GM19328 (cell line): ENCODE measurements around the gene KLHL14.

Experiments
- ATAC-seq: cut with Tn5 transposase; IDR thresholded peaks from one replicate; pipeline ENCODE4 v1.9.1; 2021; ENCODE audit warnings: mild to moderate bottlenecking, moderate library complexity; ENCODE audit not compliant: unreplicated experiment

The KLHL14 gene

GRCh38 chr18:32724071-32724749, 48.6 kb downstream of the KLHL14 start:
- no peak for ATAC-seq

- no peak for ATAC-seq
Measured at GRCh38 chr18:32722279-32722678, 50.5 kb downstream of the KLHL14 start.

GRCh38 chr18:32717126-32717525, 55.7 kb downstream of the KLHL14 start:
- no peak for ATAC-seq

DNA sequence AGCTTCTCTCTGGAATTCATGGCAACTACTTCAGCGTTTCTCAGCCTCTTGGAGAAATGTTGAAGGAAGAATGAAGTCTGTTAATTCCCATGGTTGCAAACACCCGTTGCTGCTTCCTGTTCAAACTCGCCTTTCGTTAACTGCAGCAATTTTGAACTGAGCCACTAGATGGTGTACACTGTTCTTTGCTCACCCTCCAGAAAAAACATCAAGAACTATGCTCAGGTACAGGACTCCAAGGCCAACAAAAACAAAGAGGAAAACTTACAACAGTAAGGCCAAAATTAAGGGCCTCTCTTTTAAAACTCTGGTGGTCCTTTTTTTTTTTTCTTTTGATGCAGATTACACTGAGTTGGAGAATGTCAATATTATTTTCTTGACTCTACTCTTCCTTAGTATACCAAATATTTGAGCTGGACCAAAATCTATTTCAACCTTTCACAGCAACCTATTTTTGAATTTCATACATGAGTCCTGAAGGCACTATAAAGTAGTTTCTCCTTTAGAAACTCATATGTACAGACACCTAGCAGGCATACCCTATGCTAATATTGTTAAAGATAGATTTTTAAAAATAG, 58.2 kb downstream of the KLHL14 start:
- peak; percentile 92 for ATAC-seq

DNA sequence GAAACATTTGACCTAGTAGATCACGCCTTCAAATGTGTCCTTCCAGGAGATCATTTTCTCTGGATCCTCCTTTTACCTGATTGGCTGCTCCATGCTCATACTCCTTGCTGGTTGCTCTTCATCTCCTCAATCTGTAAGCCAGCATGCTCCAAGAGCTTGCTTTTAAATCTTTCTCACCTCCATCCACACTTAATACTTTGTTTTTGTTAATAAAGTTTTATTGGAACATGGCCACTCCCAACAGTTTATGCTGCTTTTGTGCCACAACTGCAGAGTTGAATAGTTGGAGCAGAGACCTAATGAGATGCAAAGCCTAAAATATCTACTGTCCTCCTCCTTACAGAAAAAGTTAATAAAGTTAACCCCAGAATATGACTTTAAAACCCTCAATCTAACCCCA, 60.0 kb downstream of the KLHL14 start:
- no peak for ATAC-seq

GRCh38 chr18:32711862-32712261, 61.0 kb downstream of the KLHL14 start:
- ATAC-seq, result no peak

- ATAC-seq, result no peak
Measured at GRCh38 chr18:32707586-32707985, 65.2 kb downstream of the KLHL14 start.

DNA sequence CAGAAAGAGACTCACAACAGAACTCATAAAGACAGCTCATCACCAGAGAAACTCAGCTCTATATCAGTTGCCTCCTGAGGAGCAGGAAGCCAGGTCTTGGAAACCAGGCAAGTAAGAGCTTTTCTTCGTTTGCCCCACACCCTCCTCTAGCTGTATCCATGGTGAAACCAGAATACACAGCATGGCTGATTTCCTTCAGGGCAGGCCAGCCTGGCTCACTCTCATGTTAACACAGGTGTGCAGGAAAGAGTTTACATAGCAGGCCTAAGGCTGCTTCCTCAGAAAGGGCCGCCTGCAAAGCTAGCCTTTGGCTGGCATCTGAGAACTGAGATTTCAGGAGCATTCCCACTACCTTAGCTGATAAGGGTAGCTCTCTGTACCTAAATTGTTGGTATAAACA, 65.7 kb downstream of the KLHL14 start:
- ATAC-seq, result no peak

DNA sequence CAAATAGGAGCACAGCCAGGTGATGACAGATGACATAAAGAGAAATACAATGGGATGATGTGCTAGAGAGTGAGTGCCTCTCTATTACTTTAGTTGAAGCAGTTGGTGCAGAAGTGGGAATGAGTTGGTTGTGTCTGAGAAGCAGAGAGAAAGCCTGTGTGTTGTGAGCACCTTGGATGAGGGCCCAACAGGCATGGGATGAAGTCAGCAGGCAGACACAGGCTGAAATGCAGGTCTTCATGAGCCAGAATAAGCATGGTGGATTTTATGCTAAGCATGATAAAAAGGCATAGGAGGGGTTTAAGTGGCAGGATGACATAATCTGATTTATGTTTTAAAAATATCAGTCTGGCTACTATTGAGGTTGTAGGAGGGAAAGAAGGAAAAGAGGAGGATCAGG, 71.5 kb downstream of the KLHL14 start:
- ATAC-seq, result no peak

GRCh38 chr18:32698153-32698552, 74.7 kb downstream of the KLHL14 start:
- ATAC-seq, result no peak

DNA sequence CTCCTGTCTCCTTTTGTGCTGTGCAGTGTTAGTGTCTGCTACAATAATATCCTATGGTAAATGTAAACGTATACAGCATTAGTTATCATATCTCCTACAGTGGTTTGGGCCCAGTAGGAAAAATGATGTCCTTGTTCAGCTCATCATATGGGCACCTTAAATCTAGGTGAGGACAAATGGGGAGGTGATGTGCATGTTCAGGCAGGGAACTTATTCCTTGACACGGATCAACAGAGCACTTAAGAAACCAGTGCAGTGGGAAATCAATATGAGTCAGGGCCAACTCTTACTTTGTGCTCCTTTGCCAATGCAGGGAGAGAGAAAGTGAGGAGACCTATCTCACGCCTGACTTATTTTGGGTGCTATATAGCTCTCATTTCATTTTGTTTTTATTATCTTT, 76.4 kb downstream of the KLHL14 start:
- ATAC-seq, result no peak

- ATAC-seq, result no peak
Measured at GRCh38 chr18:32695534-32695933, 77.3 kb downstream of the KLHL14 start.

DNA sequence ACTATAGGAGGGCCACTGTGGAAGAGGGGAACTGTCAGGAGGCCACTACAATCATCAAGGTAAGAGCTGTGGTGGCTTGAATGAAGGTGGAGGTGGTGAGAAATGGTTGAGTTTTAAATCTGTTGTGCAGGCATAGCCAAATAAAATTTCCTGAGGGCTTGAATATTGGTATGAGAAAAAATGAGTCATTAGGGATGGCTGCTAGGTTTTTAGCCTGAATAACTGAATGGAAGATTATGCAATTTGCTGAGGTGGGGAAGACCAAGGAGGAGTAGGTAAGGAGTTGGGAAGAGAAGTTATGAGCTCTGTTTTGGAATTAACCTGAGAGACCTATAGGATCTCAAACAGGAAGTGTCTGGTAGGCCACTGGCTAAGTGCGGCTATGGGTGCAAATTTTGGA, 84.0 kb downstream of the KLHL14 start:
- no peak for ATAC-seq

DNA sequence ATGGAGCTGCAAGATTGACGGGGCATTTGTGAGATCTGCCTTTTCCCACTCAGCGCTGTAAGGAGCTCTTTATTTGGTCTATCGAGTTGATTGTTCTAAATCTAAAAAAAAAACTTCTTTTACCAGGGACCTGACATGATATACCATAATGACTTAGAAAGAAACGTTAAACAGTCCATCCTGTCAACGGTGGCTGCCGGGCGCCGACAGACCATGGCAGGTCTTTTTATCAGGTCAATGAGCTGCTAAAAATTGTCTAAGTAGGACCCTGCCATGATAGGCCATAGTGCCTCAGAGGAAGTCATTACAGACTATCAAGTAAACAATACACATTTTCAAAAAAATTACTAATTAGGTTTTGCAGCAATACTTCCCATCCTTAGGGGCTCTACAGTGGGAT, 87.9 kb downstream of the KLHL14 start:
- ATAC-seq, result no peak

GRCh38 chr18:32684096-32684495, 88.7 kb downstream of the KLHL14 start:
- no peak for ATAC-seq

GRCh38 chr18:32683044-32683443, 89.8 kb downstream of the KLHL14 start:
- no peak for ATAC-seq

GRCh38 chr18:32677578-32677977, 95.2 kb downstream of the KLHL14 start:
- ATAC-seq, result no peak

GRCh38 chr18:32674491-32674890, 98.3 kb downstream of the KLHL14 start:
- ATAC-seq, result no peak

- ATAC-seq, result no peak
Measured at GRCh38 chr18:32672398-32672797, 100.4 kb downstream of the KLHL14 start.

DNA sequence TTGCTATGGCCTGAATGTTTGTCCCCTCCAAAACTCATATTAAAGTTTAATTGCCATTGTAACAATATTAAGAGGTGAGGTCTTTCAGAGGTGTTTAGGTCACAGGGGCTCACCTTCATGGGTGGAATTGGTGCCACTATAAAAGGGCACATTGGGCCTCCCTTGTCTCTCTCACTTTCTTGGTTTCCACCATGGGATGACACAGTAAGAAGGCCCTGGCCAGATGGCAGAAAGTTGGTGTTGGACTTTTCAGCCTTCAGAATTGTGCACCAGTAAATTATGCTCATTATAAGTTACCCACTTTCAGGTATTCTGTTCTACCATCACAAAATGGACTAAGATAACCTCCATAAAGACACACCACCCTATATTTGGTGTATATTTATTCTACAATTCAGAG, 102.1 kb downstream of the KLHL14 start:
- ATAC-seq, result no peak

DNA sequence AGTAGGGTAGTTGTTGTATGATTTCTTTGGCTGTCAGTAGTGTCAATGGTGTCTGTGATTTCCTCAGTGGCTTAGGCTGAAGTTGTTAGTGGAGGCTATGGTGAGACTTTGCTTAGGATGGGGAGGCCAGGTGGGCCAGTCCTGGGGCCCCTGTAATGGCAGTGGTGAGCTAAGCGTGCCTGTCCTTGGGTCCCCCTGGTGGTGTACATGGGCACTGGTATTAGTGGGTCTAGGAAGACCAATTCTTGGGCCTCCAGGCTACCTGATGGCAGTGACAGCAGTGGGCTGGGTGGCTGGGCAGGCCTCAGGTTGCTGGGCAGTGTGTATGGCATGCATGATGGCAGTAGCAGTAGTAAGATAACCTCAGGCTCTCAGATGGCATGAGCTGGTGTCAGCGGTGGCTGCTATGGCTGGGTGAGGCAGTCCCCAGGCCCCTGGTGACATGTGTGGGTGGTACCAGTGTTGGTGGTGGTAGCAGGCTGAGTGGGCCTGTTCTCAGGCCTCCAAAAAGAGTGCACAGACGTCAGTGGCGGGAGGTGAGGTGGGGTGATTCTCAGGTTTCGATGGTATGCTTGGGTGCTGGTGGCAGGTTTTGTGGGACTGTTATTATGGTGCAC, 103.2 kb downstream of the KLHL14 start:
- ATAC-seq, result peak; percentile 53

DNA sequence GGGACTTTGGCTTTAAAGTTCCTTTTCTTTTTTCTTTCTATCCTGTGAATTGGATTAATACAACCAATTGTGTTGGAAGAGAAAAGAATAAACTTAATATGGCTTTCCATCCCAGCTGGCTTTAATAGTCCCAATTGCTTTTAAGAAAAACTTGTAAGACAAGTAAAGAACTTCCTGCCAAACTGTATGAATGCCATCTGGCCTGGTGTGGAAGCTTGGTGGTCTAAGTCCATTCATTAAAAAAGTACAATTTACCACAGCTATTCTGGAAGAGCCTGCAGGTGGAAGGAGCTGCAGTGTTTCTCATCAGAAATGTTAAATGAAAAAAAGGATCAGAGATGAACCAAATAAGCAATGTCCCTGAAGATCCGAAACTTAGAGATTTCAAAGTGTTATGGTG, 103.9 kb downstream of the KLHL14 start:
- ATAC-seq, result no peak
